CD4-positive, alpha-beta T cell (primary cell): ENCODE data around the gene TARP.
"Not testable (repeated sequence)": the region's sequence is repeated elsewhere in the genome, so short reads cannot be mapped to it uniquely, and the experiment has no call there.

Experiments
- ATAC-seq: fragments of 200-7000 bp; cut with Tn5 transposase; one replicate; pipeline ENCODE4 v1.10.0; 2022; ENCODE audit warnings: mild to moderate bottlenecking; ENCODE audit not compliant: poor library complexity
- CTCF ChIA-PET: fragments of 350-600 bp; sonication (Branson Sonifier 250); formaldehyde crosslinking; loops from one replicate; lab custom pipeline; 2021; ENCODE audit warnings: antibody characterized with exemption, inconsistent platforms; lab: Charles Lee
- POLR2A ChIA-PET: fragments of 350-600 bp; sonication (Branson Sonifier 250); formaldehyde crosslinking; loops from one replicate; lab custom pipeline; 2021; ENCODE audit warnings: antibody characterized with exemption, inconsistent platforms; lab: Charles Lee
- DNase-seq, 14 experiments: peaks; one replicate each; pipeline ENCODE4 v3.0.0-alpha.2; 2013 to 2020; ENCODE audit warnings: mixed read lengths in 2 of 14
- H3K27ac ChIP-seq, 2 donors: one replicate each; pipeline versions ENCODE4 v1.5.1 to v1.7.0; 2013; ENCODE audit warnings: low read length in 2 of 2, low read depth in 1 of 2, mild to moderate bottlenecking in 1 of 2
- H3K27me3 ChIP-seq, 2 experiments: 1 replicate in 1 of 2; 2 replicates in 1 of 2; pipeline versions ENCODE4 v1.6.1 to v1.7.0; 2013; ENCODE audit warnings: low read length in 2 of 2, control low read depth in 1 of 2, mild to moderate bottlenecking in 1 of 2, moderate library complexity in 1 of 2; ENCODE audit not compliant: insufficient read depth in 2 of 2, control insufficient read depth in 1 of 2
- H3K36me3 ChIP-seq: one replicate; pipeline ENCODE4 v1.6.1; 2013; ENCODE audit warnings: low read length, control low read depth; ENCODE audit not compliant: insufficient read depth
- H3K4me1 ChIP-seq: one replicate; pipeline ENCODE4 v1.6.1; 2013; ENCODE audit warnings: low read length, control low read depth; ENCODE audit not compliant: insufficient read depth
- H3K4me3 ChIP-seq: one replicate; pipeline ENCODE4 v1.5.1; 2013; ENCODE audit warnings: mild to moderate bottlenecking, low read length, moderate library complexity
- H3K9me3 ChIP-seq, 2 experiments: 1 replicate in 1 of 2; 2 replicates in 1 of 2; pipeline versions ENCODE4 v1.6.1 to v1.7.0; 2013; ENCODE audit warnings: low read length in 2 of 2, mild to moderate bottlenecking in 2 of 2, control low read depth in 1 of 2, moderate library complexity in 1 of 2; ENCODE audit not compliant: control insufficient read depth in 1 of 2, insufficient read depth in 1 of 2
- H3K27ac Mint-ChIP-seq: one replicate; pipeline ENCODE4 v1.8.0; 2020; ENCODE audit warnings: mixed read lengths
- H3K27me3 Mint-ChIP-seq: one replicate; pipeline ENCODE4 v1.8.0; 2021; ENCODE audit warnings: mixed read lengths
- H3K36me3 Mint-ChIP-seq: one replicate; pipeline ENCODE4 v1.8.0; 2021; ENCODE audit warnings: low read depth, mixed read lengths
- H3K4me1 Mint-ChIP-seq: one replicate; pipeline ENCODE4 v1.8.0; 2021; ENCODE audit warnings: low read depth, mixed read lengths
- H3K4me3 Mint-ChIP-seq: one replicate; pipeline ENCODE4 v1.8.0; 2020; ENCODE audit warnings: mild to moderate bottlenecking, mixed read lengths
- H3K9me3 Mint-ChIP-seq: one replicate; pipeline ENCODE4 v1.8.0; 2020; ENCODE audit warnings: mixed read lengths
- intact Hi-C, 2 experiments: fragments of 100-400 bp; cut with DNase I in 1 of 2; cut with micrococcal nuclease in 1 of 2; formaldehyde crosslinking; loops; one replicate each; pipeline versions ENCODE4 v1.15.1 to v1.9.0; 2023 to 2025; cut with DNase I, micrococcal nuclease
- TF ChIP-seq, protein P1 (sequence below): fragments of 200-600 bp; IDR thresholded peaks from one replicate; pipeline ENCODE4 v1.8.0; 2022; ENCODE audit warnings: antibody characterized with exemption, mild to moderate bottlenecking

Gene TARP

DNA sequence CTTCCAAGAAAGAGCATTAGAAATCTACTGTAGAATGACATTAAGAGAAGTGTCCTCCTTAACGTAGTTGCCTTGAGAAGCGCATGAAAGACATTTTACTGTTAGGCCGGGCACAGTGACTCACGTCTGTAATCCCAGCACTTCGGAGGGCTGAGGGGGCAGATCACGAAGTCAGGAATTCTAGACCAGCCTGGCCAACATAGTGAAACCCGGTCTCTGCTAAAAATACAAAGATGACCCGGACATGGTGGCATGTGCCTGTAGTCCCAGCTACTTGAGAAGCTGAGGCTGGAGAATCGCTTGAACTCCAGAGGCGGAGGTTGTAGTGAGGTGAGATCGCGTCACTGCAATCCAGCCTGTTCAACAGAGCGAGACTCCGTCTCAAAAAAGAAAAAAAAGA lies 28.9 kb downstream of the TARP start:
- no peaks in the 10 kb centered on the region for H3K27me3 Mint-ChIP-seq
- no peak overlapping the region for H3K27ac ChIP-seq
- TF ChIP-seq, protein P1, sequence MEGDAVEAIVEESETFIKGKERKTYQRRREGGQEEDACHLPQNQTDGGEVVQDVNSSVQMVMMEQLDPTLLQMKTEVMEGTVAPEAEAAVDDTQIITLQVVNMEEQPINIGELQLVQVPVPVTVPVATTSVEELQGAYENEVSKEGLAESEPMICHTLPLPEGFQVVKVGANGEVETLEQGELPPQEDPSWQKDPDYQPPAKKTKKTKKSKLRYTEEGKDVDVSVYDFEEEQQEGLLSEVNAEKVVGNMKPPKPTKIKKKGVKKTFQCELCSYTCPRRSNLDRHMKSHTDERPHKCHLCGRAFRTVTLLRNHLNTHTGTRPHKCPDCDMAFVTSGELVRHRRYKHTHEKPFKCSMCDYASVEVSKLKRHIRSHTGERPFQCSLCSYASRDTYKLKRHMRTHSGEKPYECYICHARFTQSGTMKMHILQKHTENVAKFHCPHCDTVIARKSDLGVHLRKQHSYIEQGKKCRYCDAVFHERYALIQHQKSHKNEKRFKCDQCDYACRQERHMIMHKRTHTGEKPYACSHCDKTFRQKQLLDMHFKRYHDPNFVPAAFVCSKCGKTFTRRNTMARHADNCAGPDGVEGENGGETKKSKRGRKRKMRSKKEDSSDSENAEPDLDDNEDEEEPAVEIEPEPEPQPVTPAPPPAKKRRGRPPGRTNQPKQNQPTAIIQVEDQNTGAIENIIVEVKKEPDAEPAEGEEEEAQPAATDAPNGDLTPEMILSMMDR: no peak
- peaks cover 15% of the 10 kb centered on the region for H3K36me3 Mint-ChIP-seq
- CTCF ChIA-PET: no interaction called here
- DNase-seq (no peak), ATAC-seq (no peak)
- H3K4me1 ChIP-seq: no peaks in the 10 kb centered on the region
- intact Hi-C loops: no loop called here
- H3K27ac Mint-ChIP-seq: no peak overlapping the region
- no peak overlapping the region for H3K4me3 Mint-ChIP-seq
- no peaks in the 10 kb centered on the region for H3K9me3 Mint-ChIP-seq
- no peaks in the 10 kb centered on the region for H3K9me3 ChIP-seq
- no peak overlapping the region for H3K4me3 ChIP-seq
- peaks cover 17% of the 10 kb centered on the region for H3K36me3 ChIP-seq
- H3K4me1 Mint-ChIP-seq: peaks cover 4% of the 10 kb centered on the region
- POLR2A ChIA-PET: no interaction called here
- H3K27me3 ChIP-seq: no peaks in the 10 kb centered on the region

DNA sequence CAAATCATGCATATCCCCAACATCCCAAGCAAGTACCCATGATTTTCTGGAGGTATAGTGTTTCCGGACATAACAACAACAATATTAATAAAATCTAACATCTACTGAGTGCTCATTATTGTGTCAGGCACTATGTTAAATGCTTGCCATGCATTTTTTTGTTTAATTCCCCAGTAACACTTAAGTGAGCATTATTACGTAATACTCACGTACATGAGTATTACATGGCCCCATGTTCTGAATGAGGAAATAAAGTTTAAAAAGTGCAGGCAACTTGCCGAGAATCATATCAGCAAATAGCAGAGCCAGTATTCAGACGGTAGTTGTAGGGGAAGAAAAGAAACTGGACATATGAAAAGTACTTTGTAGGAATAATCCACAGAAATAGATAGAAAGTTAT lies 30.1 kb downstream of the TARP start:
- peaks cover 17% of the 10 kb centered on the region for H3K36me3 ChIP-seq
- POLR2A ChIA-PET, H3K4me3 Mint-ChIP-seq, H3K4me3 ChIP-seq, CTCF ChIA-PET, H3K27me3 Mint-ChIP-seq, H3K9me3 Mint-ChIP-seq, H3K27me3 ChIP-seq, H3K9me3 ChIP-seq, H3K4me1 Mint-ChIP-seq, H3K27ac ChIP-seq, H3K4me1 ChIP-seq, DNase-seq, ATAC-seq, intact Hi-C loops, H3K27ac Mint-ChIP-seq: not testable (repeated sequence)
- H3K36me3 Mint-ChIP-seq: peaks cover 15% of the 10 kb centered on the region

DNA sequence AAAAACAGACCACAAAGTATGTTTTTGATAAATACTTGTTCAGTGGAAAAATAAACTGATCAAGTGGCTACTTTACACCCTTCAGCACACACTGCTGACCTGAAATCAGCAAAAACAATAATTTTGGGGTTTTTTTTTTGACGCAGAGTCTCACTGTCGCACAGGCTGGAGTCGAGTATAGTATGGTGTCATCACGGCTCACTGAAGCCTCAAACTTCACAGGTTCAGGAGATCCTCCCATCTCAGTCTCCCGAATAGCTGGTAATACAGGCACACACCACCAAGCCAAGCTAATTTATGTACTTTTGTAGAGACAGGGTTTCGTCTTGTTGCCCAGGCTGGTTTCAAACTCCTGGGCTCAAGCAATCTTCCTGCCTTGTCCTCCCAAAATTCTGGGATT lies 30.6 kb downstream of the TARP start:
- ChIA-PET POLR2A (no interaction called here), CTCF (no interaction called here)

DNA sequence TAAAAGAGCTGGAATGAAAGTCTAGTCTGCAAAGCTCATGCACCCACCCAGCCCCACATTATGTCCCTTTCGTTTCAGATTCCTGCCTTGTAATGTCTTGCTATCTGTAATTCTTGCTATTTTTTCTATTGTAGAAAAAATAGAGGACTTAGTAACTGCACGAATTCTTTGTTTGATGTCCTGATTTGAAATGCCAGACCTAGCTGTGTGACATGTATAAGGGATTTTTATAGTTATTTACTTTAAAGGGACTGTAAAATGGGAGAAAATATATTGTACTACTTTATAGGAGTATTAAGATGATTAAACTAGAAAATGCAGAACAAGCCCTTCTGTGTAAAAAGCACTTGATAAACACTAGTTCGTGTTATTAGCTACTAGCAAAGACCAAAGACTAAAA lies 32.4 kb downstream of the TARP start:
- H3K9me3 ChIP-seq: no peaks in the 10 kb centered on the region
- CTCF ChIA-PET: no interaction called here
- Mint-ChIP-seq H3K4me1 (peaks cover 7% of the 10 kb centered on the region), H3K9me3 (no peaks in the 10 kb centered on the region), H3K27ac (no peak overlapping the region), H3K36me3 (peaks cover 15% of the 10 kb centered on the region), H3K27me3 (no peaks in the 10 kb centered on the region), H3K4me3 (no peak overlapping the region)
- TF ChIP-seq, protein P1: no peak
- ATAC-seq (no peak), DNase-seq (no peak)
- peaks cover 4% of the 10 kb centered on the region for H3K36me3 ChIP-seq
- H3K4me3 ChIP-seq: no peak overlapping the region
- no peak overlapping the region for H3K27ac ChIP-seq
- peaks cover 15% of the 10 kb centered on the region for H3K4me1 ChIP-seq
- POLR2A ChIA-PET: no interaction called here
- intact Hi-C loops: no loop called here
- no peaks in the 10 kb centered on the region for H3K27me3 ChIP-seq

More for the DNA sequence above, 30.6 kb downstream of the TARP start:
- Mint-ChIP-seq H3K27me3 (no peaks in the 10 kb centered on the region), H3K27ac (no peak overlapping the region), H3K4me3 (no peak overlapping the region), H3K36me3 (peaks cover 15% of the 10 kb centered on the region), H3K9me3 (no peaks in the 10 kb centered on the region), H3K4me1 (no peaks in the 10 kb centered on the region)
- Histone ChIP-seq H3K27ac (no peak overlapping the region), H3K4me1 (peaks cover under 1% of the 10 kb centered on the region), H3K36me3 (peaks cover 17% of the 10 kb centered on the region), H3K4me3 (no peak overlapping the region), H3K27me3 (no peaks in the 10 kb centered on the region), H3K9me3 (no peaks in the 10 kb centered on the region)
- DNase-seq: peak in 1 of 14 experiments; percentile 33
- no peak for ATAC-seq
- intact Hi-C loops: no loop called here
- TF ChIP-seq, protein P1: no peak

DNA sequence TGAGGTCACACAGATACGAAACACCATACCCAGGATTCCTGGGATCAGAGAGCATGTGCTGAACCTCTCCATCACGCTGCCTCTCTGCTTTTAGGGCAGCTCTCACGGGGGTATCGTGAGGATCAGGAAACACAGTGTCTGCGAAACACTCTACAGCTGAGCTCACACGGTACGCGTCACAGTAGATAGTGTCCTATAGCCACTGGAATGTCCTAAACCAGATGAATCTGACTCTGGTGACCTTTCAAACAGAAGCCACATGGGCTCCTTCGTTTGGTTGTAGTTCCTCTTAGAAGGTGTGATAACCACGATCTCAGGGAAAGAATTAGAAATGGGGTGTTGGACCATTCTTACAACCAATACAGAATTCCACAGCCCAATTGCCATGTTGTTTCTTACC lies 34.3 kb downstream of the TARP start:
- CTCF ChIA-PET, H3K27me3 ChIP-seq, H3K4me3 ChIP-seq, DNase-seq, POLR2A ChIA-PET, H3K9me3 Mint-ChIP-seq, H3K9me3 ChIP-seq, intact Hi-C loops, H3K27ac Mint-ChIP-seq, H3K4me3 Mint-ChIP-seq, H3K27me3 Mint-ChIP-seq, H3K27ac ChIP-seq, H3K36me3 Mint-ChIP-seq, ATAC-seq, H3K36me3 ChIP-seq: not testable (repeated sequence)
- peaks cover 22% of the 10 kb centered on the region for H3K4me1 Mint-ChIP-seq
- peaks cover 28% of the 10 kb centered on the region for H3K4me1 ChIP-seq
